Panc1 (cell line): ENCODE data around the gene TMEM120B. TPM values are rescaled to one million over a fixed set of nuclear protein-coding genes. Genes with fewer than 3 reads are reported as not detected.
A peak's percentile ranks its signal among the peaks of the same experiment; 100 is the strongest.

ENCODE experiments used
- ATAC-seq: fragments of 200-7000 bp; cut with Tn5 transposase; 2 replicates; pipeline ENCODE4 v1.9.1; 2020; ENCODE audit warnings: mild to moderate bottlenecking, moderate library complexity
- BruUV-seq: library from RNA; stranded (reverse); fragments of 400-500 nt; replicated peaks from 2 replicates; lab custom pipeline; 2021; lab: Mats Ljungman, UMichigan
- CTCF ChIA-PET: fragments of 300-600 bp; sonication (Branson Sonifier 250); formaldehyde crosslinking; loops from one replicate; lab custom pipeline; 2022; ENCODE audit warnings: antibody characterized with exemption; lab: Charles Lee
- POLR2A ChIA-PET: fragments of 300-600 bp; sonication (Branson Sonifier 250); formaldehyde crosslinking; loops from one replicate; lab custom pipeline; 2022; ENCODE audit warnings: antibody characterized with exemption; lab: Charles Lee
- DNase-seq: peaks from one replicate; pipeline ENCODE4 v3.0.0-alpha.2; 2010; ENCODE audit warnings: low read depth, low spot score
- H3K27ac ChIP-seq: 2 replicates; pipeline ENCODE4 v1.5.1; 2011; ENCODE audit warnings: mild to moderate bottlenecking, low read length, inconsistent platforms
- H3K27me3 ChIP-seq: fragments of 200-500 bp; sonication (Bioruptor generic); 2 replicates; pipeline ENCODE4 v1.6.0; 2014; ENCODE audit warnings: low read length, inconsistent platforms; ENCODE audit not compliant: control insufficient read depth, insufficient read depth
- H3K36me3 ChIP-seq: fragments of 200-500 bp; sonication (Bioruptor generic); 2 replicates; pipeline ENCODE4 v1.5.1; 2014; ENCODE audit warnings: inconsistent platforms, mild to moderate bottlenecking, low read length, moderate library complexity; ENCODE audit not compliant: control insufficient read depth, insufficient read depth
- H3K4me1 ChIP-seq: 2 replicates; pipeline ENCODE4 v1.5.1; 2011; ENCODE audit warnings: inconsistent platforms, mild to moderate bottlenecking, low read length, moderate library complexity; ENCODE audit not compliant: control insufficient read depth, insufficient read depth
- H3K4me3 ChIP-seq, 2 experiments: 2 replicates each; pipeline ENCODE4 v1.5.1; 2011 to 2012; ENCODE audit warnings: low read depth in 2 of 2, low read length in 2 of 2, mild to moderate bottlenecking in 2 of 2, inconsistent platforms in 1 of 2, moderate library complexity in 1 of 2
- H3K9me3 ChIP-seq: fragments of 200-500 bp; sonication (Bioruptor generic); 2 replicates; pipeline ENCODE4 v1.5.1; 2014; ENCODE audit warnings: low read depth, mild to moderate bottlenecking, inconsistent platforms, low read length, moderate library complexity; ENCODE audit not compliant: control insufficient read depth, insufficient read depth
- CTCF ChIP-seq: fragments of 450-650 bp; IDR thresholded peaks from 2 replicates; pipeline ENCODE4 v1.5.1; 2017; ENCODE audit warnings: mild to moderate bottlenecking
- POLR2AphosphoS5 ChIP-seq: IDR thresholded peaks from 2 replicates; pipeline ENCODE4 v1.6.1; 2012; ENCODE audit warnings: mild to moderate bottlenecking, low read depth, low read length, moderate library complexity
- REST ChIP-seq, 2 experiments: IDR thresholded peaks; 2 replicates each; pipeline ENCODE4 v1.6.1; 2011 to 2012; ENCODE audit warnings: low read depth in 2 of 2, control low read depth in 1 of 2, low read length in 1 of 2, mild to moderate bottlenecking in 1 of 2, moderate library complexity in 1 of 2; ENCODE audit not compliant: insufficient read depth in 1 of 2
- SIN3A ChIP-seq: IDR thresholded peaks from 2 replicates; pipeline ENCODE4 v1.6.1; 2012; ENCODE audit warnings: low read depth, mild to moderate bottlenecking, low read length, moderate library complexity, borderline replicate concordance; ENCODE audit not compliant: insufficient read depth
- TCF7L2 ChIP-seq: IDR thresholded peaks from 2 replicates; pipeline ENCODE4 v1.6.1; 2011; ENCODE audit warnings: mild to moderate bottlenecking, low read depth, low read length, inconsistent platforms
- in situ Hi-C: cut with HindIII; loops from 2 replicates; pipeline ENCODE4 v1.10.0; 2016; ENCODE audit warnings: low sequenced_read_pairs, low pct_unique_long_range_greater_than_20kb
- intact Hi-C: fragments of 100-400 bp; cut with micrococcal nuclease; formaldehyde crosslinking; loops from one replicate; pipeline ENCODE4 v1.10.0; 2022; ENCODE audit not compliant: unreplicated experiment
- total RNA-seq: library from RNA; stranded (reverse); gene quantifications from one replicate; pipeline ENCODE4 v1.2.1, GENCODE V29; 2021; ENCODE audit not compliant: unreplicated experiment

Gene TMEM120B
- total RNA-seq, 1 experiment from 2014 or later: 22.3 TPM

- intact Hi-C loops: no loop called here
- 0 out of 2 replicates have a peak, but pooled peaks cover 3% of the 10 kb centered on the region for H3K36me3 ChIP-seq
- no TSS peak for BruUV-seq
- peak; percentile 57 for ATAC-seq
- no peak for DNase-seq
- TF ChIP-seq POLR2AphosphoS5: no peak
- no peak for TF ChIP-seq CTCF
- TF ChIP-seq REST (IDR thresholded peaks at IDR 0.05; ENCODE audit: insufficient read depth in 1 of 2, low read depth in 2 of 2, low read length in 1 of 2): no peak
- no peak for TF ChIP-seq TCF7L2
- TF ChIP-seq SIN3A: no peak
- peaks cover 15% of the 10 kb centered on the region for H3K4me1 ChIP-seq
- peak overlapping the region; percentile 88 for H3K27ac ChIP-seq
- no peaks in the 10 kb centered on the region for H3K9me3 ChIP-seq
- POLR2A ChIA-PET: interaction anchor here (0.9 kb wide), 1 partner anchor 26 kb away, joined by 3 read pairs; no protein-coding TSS in a partner anchor
- H3K27me3 ChIP-seq: no peaks in the 10 kb centered on the region
- in situ Hi-C loops: no loop called here
- peak overlapping the region; percentile 75 to 88 for H3K4me3 ChIP-seq
- CTCF ChIA-PET: interaction anchor here (0.6 kb wide), 1 partner anchor 60 kb away, joined by 5 read pairs; no protein-coding TSS in a partner anchor
Observed at GRCh38 chr12:121712190-121712460, 427 bp upstream of the TMEM120B start.

GRCh38 chr12:121713257-121713777, 765 bp downstream of the TMEM120B start:
- ChIA-PET POLR2A (interaction anchor here (0.7 to 0.9 kb wide), 2 partner anchors 27 to 90 kb away, joined by 3 read pairs; no protein-coding TSS in a partner anchor), CTCF (no interaction called here)
- H3K27me3 ChIP-seq: no peaks in the 10 kb centered on the region
- H3K9me3 ChIP-seq: no peaks in the 10 kb centered on the region
- ATAC-seq (peak; percentile 14; the same call in 1 of the 2 replicates), DNase-seq (no peak)
- peak overlapping the region; percentile 73 for H3K27ac ChIP-seq
- TF ChIP-seq SIN3A (no peak), REST (IDR thresholded peaks at IDR 0.05; ENCODE audit: insufficient read depth in 1 of 2, low read depth in 2 of 2, low read length in 1 of 2) (no peak), TCF7L2 (no peak), POLR2AphosphoS5 (no peak), CTCF (no peak)
- H3K4me3 ChIP-seq: peak overlapping the region; percentile 75 to 85
- 0 out of 2 replicates have a peak, but pooled peaks cover 3% of the 10 kb centered on the region for H3K36me3 ChIP-seq
- in situ Hi-C loops: no loop called here
- peaks cover 17% of the 10 kb centered on the region for H3K4me1 ChIP-seq
- intact Hi-C loops: no loop called here
- no TSS peak for BruUV-seq
